Measurements from ENCODE around the gene WNT7B.

WNT7B gene

GRCh38 chr22:45897736-45898135 is 79.2 kb downstream of the WNT7B start:
- no peak for DNase-seq (ENCODE audit: insufficient read length, low spot score)
- no peak for TF ChIP-seq CTCF (IDR thresholded peaks at IDR 0.05; ENCODE audit: insufficient read depth, missing control alignments)
- FAIRE-seq = no peak

- FAIRE-seq (no peak), DNase-seq (ENCODE audit: insufficient read length, low spot score) (no peak)
- TF ChIP-seq CTCF (IDR thresholded peaks at IDR 0.05; ENCODE audit: insufficient read depth, missing control alignments) = no peak
These were observed 79.9 kb downstream of the WNT7B start for GRCh38 chr22:45896964-45897538.

- DNase-seq (ENCODE audit: insufficient read length, low spot score) = no peak
- no peak for TF ChIP-seq CTCF (IDR thresholded peaks at IDR 0.05; ENCODE audit: insufficient read depth, missing control alignments)
- FAIRE-seq = no peak
These were observed 80.6 kb downstream of the WNT7B start for GRCh38 chr22:45896153-45896951.

- DNase-seq (ENCODE audit: insufficient read length, low spot score) (no peak), FAIRE-seq (no peak)
- TF ChIP-seq CTCF (IDR thresholded peaks at IDR 0.05; ENCODE audit: insufficient read depth, missing control alignments) = no peak
These were observed 81.4 kb downstream of the WNT7B start for GRCh38 chr22:45895436-45896152.

- FAIRE-seq = no peak
- no peak for TF ChIP-seq CTCF (IDR thresholded peaks at IDR 0.05; ENCODE audit: insufficient read depth, missing control alignments)
- DNase-seq (ENCODE audit: insufficient read length, low spot score) = no peak
These were observed 83.4 kb downstream of the WNT7B start for GRCh38 chr22:45893516-45893915.

- no peak for TF ChIP-seq CTCF (IDR thresholded peaks at IDR 0.05; ENCODE audit: insufficient read depth, missing control alignments)
- DNase-seq (ENCODE audit: insufficient read length, low spot score) = no peak
- FAIRE-seq = no peak
These were observed 84.1 kb downstream of the WNT7B start for GRCh38 chr22:45892681-45893461.
